H9 (cell line): ENCODE data around the gene FAM193A. TPM values are rescaled to one million over a fixed set of nuclear protein-coding genes. Genes with fewer than 3 reads are reported as not detected.

Source experiments
- DNase-seq: peaks from one replicate; pipeline ENCODE4 v3.0.0-alpha.2; 2017
- H2AFZ ChIP-seq: one replicate; pipeline ENCODE4 v1.6.1; 2013; ENCODE audit warnings: mild to moderate bottlenecking, low read length, control low read depth, moderate library complexity
- H2AK5ac ChIP-seq: 2 replicates; pipeline ENCODE4 v1.6.1; 2013; ENCODE audit warnings: low read length, control low read depth, mixed read lengths; ENCODE audit not compliant: insufficient read length
- H2BK120ac ChIP-seq: one replicate; pipeline ENCODE4 v1.6.1; 2013; ENCODE audit warnings: low read depth, mild to moderate bottlenecking, low read length, control low read depth, inconsistent platforms; ENCODE audit not compliant: poor library complexity, severe bottlenecking
- H2BK12ac ChIP-seq: 2 replicates; pipeline ENCODE4 v1.6.1; 2013; ENCODE audit warnings: low read length, control low read depth, mixed read lengths, low read depth; ENCODE audit not compliant: insufficient read length
- H2BK15ac ChIP-seq: 2 replicates; pipeline ENCODE4 v1.6.1; 2013; ENCODE audit warnings: low read depth, low read length, control low read depth
- H2BK20ac ChIP-seq: one replicate; pipeline ENCODE4 v1.6.1; 2013; ENCODE audit warnings: low read depth, mild to moderate bottlenecking, low read length, control low read depth, inconsistent platforms; ENCODE audit not compliant: poor library complexity, severe bottlenecking
- H2BK5ac ChIP-seq: 2 replicates; pipeline ENCODE4 v1.6.1; 2013; ENCODE audit warnings: low read length, control low read depth, mixed read lengths; ENCODE audit not compliant: insufficient read length
- H3K14ac ChIP-seq: 2 replicates; pipeline ENCODE4 v1.6.1; 2013; ENCODE audit warnings: low read length, control low read depth; ENCODE audit not compliant: insufficient read depth
- H3K18ac ChIP-seq: 2 replicates; pipeline ENCODE4 v1.6.1; 2013; ENCODE audit warnings: low read depth, mild to moderate bottlenecking, mixed read lengths, low read length, control low read depth; ENCODE audit not compliant: insufficient read length
- H3K23ac ChIP-seq: 2 replicates; pipeline ENCODE4 v1.6.1; 2013; ENCODE audit warnings: low read length, control low read depth, mixed read lengths, low read depth; ENCODE audit not compliant: insufficient read length
- H3K23me2 ChIP-seq: 2 replicates; pipeline ENCODE4 v1.6.1; 2013; ENCODE audit warnings: low read depth, mild to moderate bottlenecking, mixed read lengths, low read length, control low read depth; ENCODE audit not compliant: insufficient read length, poor library complexity, severe bottlenecking
- H3K27ac ChIP-seq: 2 replicates; pipeline ENCODE4 v1.5.1; 2013; ENCODE audit warnings: low read length, control low read depth, mixed read lengths, low read depth; ENCODE audit not compliant: insufficient read length
- H3K27me3 ChIP-seq: 2 replicates; pipeline ENCODE4 v1.6.1; 2013; ENCODE audit warnings: low read length, control low read depth, inconsistent platforms; ENCODE audit not compliant: insufficient read depth
- H3K4ac ChIP-seq: 2 replicates; pipeline ENCODE4 v1.6.1; 2013; ENCODE audit warnings: low read depth, mild to moderate bottlenecking, control low read depth, inconsistent platforms, low read length, moderate library complexity
- H3K4me1 ChIP-seq: 2 replicates; pipeline ENCODE4 v1.6.1; 2013; ENCODE audit warnings: low read length, control low read depth, inconsistent platforms; ENCODE audit not compliant: insufficient read depth
- H3K4me2 ChIP-seq: 2 replicates; pipeline ENCODE4 v1.6.1; 2013; ENCODE audit warnings: low read length, control low read depth, mixed read lengths; ENCODE audit not compliant: insufficient read length, insufficient read depth
- H3K56ac ChIP-seq: 2 replicates; pipeline ENCODE4 v1.6.1; 2013; ENCODE audit warnings: low read depth, mild to moderate bottlenecking, mixed read lengths, low read length, control low read depth; ENCODE audit not compliant: insufficient read length
- H3K79me1 ChIP-seq: 2 replicates; pipeline ENCODE4 v1.6.1; 2013; ENCODE audit warnings: low read depth, mild to moderate bottlenecking, moderate library complexity, low read length, control low read depth, inconsistent platforms; ENCODE audit not compliant: insufficient read depth, poor library complexity, severe bottlenecking
- H3K79me2 ChIP-seq: 2 replicates; pipeline ENCODE4 v1.6.1; 2013; ENCODE audit warnings: low read length, control low read depth, inconsistent platforms; ENCODE audit not compliant: insufficient read depth
- H3K9ac ChIP-seq: 2 replicates; pipeline ENCODE4 v1.6.1; 2013; ENCODE audit warnings: low read length, control low read depth, mixed read lengths; ENCODE audit not compliant: insufficient read length; ENCODE audit errors: extremely low read depth
- H3K9me3 ChIP-seq: one replicate; pipeline ENCODE4 v1.6.1; 2013; ENCODE audit warnings: low read depth, low read length, inconsistent platforms; ENCODE audit not compliant: control insufficient read depth
- H3T11ph ChIP-seq: one replicate; pipeline ENCODE4 v1.6.1; 2013; ENCODE audit warnings: mild to moderate bottlenecking, low read length, control low read depth, inconsistent platforms
- H4K20me1 ChIP-seq: one replicate; pipeline ENCODE4 v1.6.1; 2013; ENCODE audit not compliant: control insufficient read depth, insufficient read length, insufficient read depth
- H4K5ac ChIP-seq: 2 replicates; pipeline ENCODE4 v1.6.1; 2013; ENCODE audit warnings: low read depth, mild to moderate bottlenecking, mixed read lengths, low read length, control low read depth; ENCODE audit not compliant: insufficient read length
- H4K8ac ChIP-seq: replicated peaks from 2 replicates; pipeline ENCODE4 v1.6.1; 2013; ENCODE audit warnings: low read length, control low read depth, mixed read lengths, low read depth; ENCODE audit not compliant: insufficient read length
- H4K91ac ChIP-seq: 2 replicates; pipeline ENCODE4 v1.6.1; 2013; ENCODE audit warnings: low read depth, mild to moderate bottlenecking, moderate library complexity, mixed read lengths, low read length, control low read depth; ENCODE audit not compliant: insufficient read length
- H3K27ac Mint-ChIP-seq, 3 experiments: 2 replicates in 2 of 3; 3 replicates in 1 of 3; pipeline ENCODE4 v1.8.0; 2020 to 2021; ENCODE audit warnings: mixed read lengths in 3 of 3, mild to moderate bottlenecking in 1 of 3, moderate library complexity in 1 of 3
- H3K27me3 Mint-ChIP-seq: 2 replicates; pipeline ENCODE4 v1.8.0; 2021; ENCODE audit warnings: low read depth, mild to moderate bottlenecking, moderate library complexity, mixed read lengths
- H3K36me3 Mint-ChIP-seq, 3 experiments: 2 replicates in 2 of 3; 3 replicates in 1 of 3; pipeline ENCODE4 v1.8.0; 2020 to 2021; ENCODE audit warnings: low read depth in 3 of 3, mixed read lengths in 3 of 3; ENCODE audit not compliant: insufficient read depth in 1 of 3
- H3K4me1 Mint-ChIP-seq, 2 experiments: 2 replicates each; pipeline ENCODE4 v1.8.0; 2020; ENCODE audit warnings: mixed read lengths in 2 of 2
- H3K4me3 Mint-ChIP-seq, 2 experiments: 2 replicates in 1 of 2; 3 replicates in 1 of 2; pipeline ENCODE4 v1.8.0; 2020 to 2021; ENCODE audit warnings: mild to moderate bottlenecking in 2 of 2, mixed read lengths in 2 of 2, moderate library complexity in 1 of 2
- H3K9me3 Mint-ChIP-seq, 2 experiments: 2 replicates in 1 of 2; 3 replicates in 1 of 2; pipeline ENCODE4 v1.8.0; 2020; ENCODE audit warnings: mild to moderate bottlenecking in 2 of 2, mixed read lengths in 2 of 2, moderate library complexity in 1 of 2
- WGBS: extraction: QIAGEN DNeasy Blood & Tissue Kit; methylation state at CpG from one replicate; pipeline ENCODE4 v1.1.7; 2013; ENCODE audit warnings: missing lambda C conversion rate, low lambda C conversion rate, mixed read lengths; ENCODE audit not compliant: insufficient read length; ENCODE audit errors: extremely low coverage; 5-methylcytosine and 5-hydroxymethylcytosine counted together
- total RNA-seq: library from RNA; stranded (reverse); gene quantifications from 2 replicates; pipeline ENCODE4 v1.2.1, GENCODE V29; 2021
- TF ChIP-seq, protein P1 (sequence below): fragments of 200-600 bp; sonication (generic); conservative IDR thresholded peaks from 3 replicates; pipeline ENCODE4 v1.8.0; 2021; ENCODE audit warnings: antibody characterized with exemption, mild to moderate bottlenecking

FAM193A gene
- total RNA-seq, 1 experiment from 2014 or later = 36.9 TPM

DNA sequence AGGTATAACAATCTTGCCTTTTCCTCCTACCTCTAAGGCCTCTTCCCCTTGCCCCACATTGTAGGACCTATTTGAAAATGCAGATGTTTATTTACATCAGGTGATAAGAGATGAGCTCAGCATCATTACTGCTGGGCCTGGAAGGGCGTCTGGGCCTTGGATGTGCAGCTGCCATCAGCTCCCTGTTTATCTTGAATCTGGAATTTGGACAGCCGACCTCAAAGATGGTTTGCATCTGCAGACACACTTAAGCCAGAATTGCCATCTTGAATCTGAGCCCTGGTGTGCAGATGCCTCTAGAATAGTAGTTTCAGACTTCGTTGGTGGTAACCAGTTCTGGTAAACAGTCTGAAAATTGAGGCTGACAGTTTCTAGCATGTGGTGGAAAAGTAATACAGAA lies 59.0 kb downstream of the FAM193A start:
- peaks cover 5% of the 10 kb centered on the region for H4K20me1 ChIP-seq
- no peak overlapping the region for H3K9ac ChIP-seq
- no peak for DNase-seq
- no peak overlapping the region for H2BK20ac ChIP-seq
- no peak overlapping the region for H3K4ac ChIP-seq
- H3K14ac ChIP-seq = no peak overlapping the region
- no peak overlapping the region for H3K23ac ChIP-seq
- peaks cover 18% of the 10 kb centered on the region for H3K4me1 ChIP-seq
- no peaks in the 10 kb centered on the region for H3K27me3 ChIP-seq
- H4K91ac ChIP-seq = no peak overlapping the region
- H3T11ph ChIP-seq = no peak overlapping the region
- no peaks in the 10 kb centered on the region for H3K23me2 ChIP-seq
- Mint-ChIP-seq H3K36me3 (peaks cover 9 to 24% (median 11%) of the 10 kb centered on the region in 3 experiments; a peak in 6 of 7 replicates), H3K27me3 (no peaks in the 10 kb centered on the region), H3K9me3 (no peaks in the 10 kb centered on the region), H3K4me1 (peaks cover 74 to 79% of the 10 kb centered on the region in 2 experiments), H3K27ac (no peak overlapping the region; a peak in 2 of 7 replicates), H3K4me3 (no peak overlapping the region)
- no peak overlapping the region for H4K8ac ChIP-seq
- no peak overlapping the region for H4K5ac ChIP-seq
- H3K18ac ChIP-seq = no peak overlapping the region
- no peak overlapping the region for H2BK5ac ChIP-seq
- TF ChIP-seq, protein P1, sequence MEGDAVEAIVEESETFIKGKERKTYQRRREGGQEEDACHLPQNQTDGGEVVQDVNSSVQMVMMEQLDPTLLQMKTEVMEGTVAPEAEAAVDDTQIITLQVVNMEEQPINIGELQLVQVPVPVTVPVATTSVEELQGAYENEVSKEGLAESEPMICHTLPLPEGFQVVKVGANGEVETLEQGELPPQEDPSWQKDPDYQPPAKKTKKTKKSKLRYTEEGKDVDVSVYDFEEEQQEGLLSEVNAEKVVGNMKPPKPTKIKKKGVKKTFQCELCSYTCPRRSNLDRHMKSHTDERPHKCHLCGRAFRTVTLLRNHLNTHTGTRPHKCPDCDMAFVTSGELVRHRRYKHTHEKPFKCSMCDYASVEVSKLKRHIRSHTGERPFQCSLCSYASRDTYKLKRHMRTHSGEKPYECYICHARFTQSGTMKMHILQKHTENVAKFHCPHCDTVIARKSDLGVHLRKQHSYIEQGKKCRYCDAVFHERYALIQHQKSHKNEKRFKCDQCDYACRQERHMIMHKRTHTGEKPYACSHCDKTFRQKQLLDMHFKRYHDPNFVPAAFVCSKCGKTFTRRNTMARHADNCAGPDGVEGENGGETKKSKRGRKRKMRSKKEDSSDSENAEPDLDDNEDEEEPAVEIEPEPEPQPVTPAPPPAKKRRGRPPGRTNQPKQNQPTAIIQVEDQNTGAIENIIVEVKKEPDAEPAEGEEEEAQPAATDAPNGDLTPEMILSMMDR = no peak
- no peak overlapping the region for H3K56ac ChIP-seq
- no peak overlapping the region for H2BK15ac ChIP-seq
- no peak overlapping the region for H2AFZ ChIP-seq
- no peaks in the 10 kb centered on the region for H3K9me3 ChIP-seq
- H3K79me2 ChIP-seq = peaks cover 30% of the 10 kb centered on the region; the same call in 1 of the 2 replicates
- H3K27ac ChIP-seq = no peak overlapping the region
- no peak overlapping the region for H2BK12ac ChIP-seq
- peaks cover 8% of the 10 kb centered on the region for H3K79me1 ChIP-seq
- no peak overlapping the region for H2AK5ac ChIP-seq
- WGBS = no CpG with 5 or more reads among the region's 3 CpGs
- no peak overlapping the region for H3K4me2 ChIP-seq
- H2BK120ac ChIP-seq = no peak overlapping the region
